ENCODE measurements around the gene BACE1. TPM values are rescaled to one million over a fixed set of nuclear protein-coding genes. Genes with fewer than 3 reads are reported as not detected.

The BACE1 gene
- polyA plus RNA-seq, 1 of the 3 experiments (the other 2 are of a cell fraction), result 37.8 TPM

- Histone ChIP-seq H3K9me2 (no peaks in the 10 kb centered on the region), H3K9ac (peak overlapping the region; percentile 47; the same call in 1 of the 2 replicates), H3K36me3 (replicated peaks in 1 of 2; ENCODE audit: control insufficient read depth in 1 of 2, insufficient read depth in 2 of 2, low read length in 1 of 2) (peaks cover 32 to 49% of the 10 kb centered on the region in 2 experiments), H3K4me3 (ENCODE audit: low read depth in 2 of 2, low read length in 1 of 2) (no peak overlapping the region), H3K27ac (ENCODE audit: low read depth in 2 of 2, low read length in 1 of 2) (peak overlapping the region; percentile 16 to 86; a peak in 3 of 4 replicates), H3K79me2 (ENCODE audit: insufficient read depth) (peaks cover 3% of the 10 kb centered on the region), H4K20me1 (ENCODE audit: insufficient read depth) (no peaks in the 10 kb centered on the region; the same call in 1 of the 2 replicates), H3K9me3 (no peaks in the 10 kb centered on the region), H3K4me1 (ENCODE audit: control insufficient read depth in 1 of 2, insufficient read depth in 2 of 2, low read depth in 1 of 2, low read length in 1 of 2) (peaks cover 0 to 28% of the 10 kb centered on the region in 2 experiments; a peak in 2 of 4 replicates), H2AFZ (ENCODE audit: low read depth) (no peak overlapping the region), H3F3A (replicated peaks; ENCODE audit: insufficient read depth) (peaks cover 36% of the 10 kb centered on the region), H3K27me3 (ENCODE audit: insufficient read depth) (no peaks in the 10 kb centered on the region), H3K4me2 (peak overlapping the region; percentile 65)
- DNase-seq, result no peak
- ChIA-PET CTCF (no interaction called here), POLR2A (no interaction called here)
- WGBS (ENCODE audit: low lambda C conversion rate), result 19% methylated on average over 6 of the region's 6 CpGs
- no peak for TF ChIP-seq USF2 (IDR thresholded peaks at IDR 0.05; ENCODE audit: borderline replicate concordance, low read depth, low read length)
- TF ChIP-seq EP300 (IDR thresholded peaks at IDR 0.05; ENCODE audit: borderline replicate concordance in 1 of 2, low read depth in 1 of 2, low read length in 1 of 2), result peak in 1 of 2 experiments; percentile 73; a peak in 2 of 4 replicates
- no peak for TF ChIP-seq GATA2 (CRISPR knock-in tag; IDR thresholded peaks at IDR 0.05)
- no peak for TF ChIP-seq RFX5 (IDR thresholded peaks at IDR 0.05; ENCODE audit: low read length)
- TF ChIP-seq IRF3 (IDR thresholded peaks at IDR 0.05; ENCODE audit: low read depth, low read length), result no peak
- TF ChIP-seq YY1 (IDR thresholded peaks at IDR 0.05; ENCODE audit: low read depth), result no peak
- TF ChIP-seq NRF1 (IDR thresholded peaks at IDR 0.05; ENCODE audit: low read depth, low read length), result no peak
- peak; percentile 83 for TF ChIP-seq JUND (IDR thresholded peaks at IDR 0.05)
- no peak for TF ChIP-seq GABPA (IDR thresholded peaks at IDR 0.05; ENCODE audit: low read depth)
- peak; percentile 69 for TF ChIP-seq TCF12 (IDR thresholded peaks at IDR 0.05)
- TF ChIP-seq CTCF (IDR thresholded peaks at IDR 0.05), result no peak
- TF ChIP-seq RCOR1 (IDR thresholded peaks at IDR 0.05; ENCODE audit: low read length), result no peak
- no peak for TF ChIP-seq MXI1 (IDR thresholded peaks at IDR 0.05; ENCODE audit: low read depth, low read length)
- TF ChIP-seq TEAD4 (IDR thresholded peaks at IDR 0.05; ENCODE audit: borderline replicate concordance, insufficient read depth), result peak; percentile 54; the same call in 1 of the 2 replicates
- TF ChIP-seq SIN3A (IDR thresholded peaks at IDR 0.05; ENCODE audit: borderline replicate concordance, low read depth, low read length), result 0 out of 2 replicates have a peak, but pooled peaks have one; percentile 47
- peak; percentile 35; the same call in 1 of the 2 replicates for TF ChIP-seq POLR2AphosphoS5 (IDR thresholded peaks at IDR 0.05; ENCODE audit: low read depth, low read length)
- TF ChIP-seq ELF1 (IDR thresholded peaks at IDR 0.05), result no peak
- TF ChIP-seq MAX (IDR thresholded peaks at IDR 0.05; ENCODE audit: low read depth), result peak; percentile 65
- TF ChIP-seq RXRA (IDR thresholded peaks at IDR 0.05; ENCODE audit: borderline replicate concordance, low read depth), result peak; percentile 76
- peak; percentile 89 for TF ChIP-seq FOSL2 (IDR thresholded peaks at IDR 0.05; ENCODE audit: borderline replicate concordance, low read depth)
- no peak for TF ChIP-seq FOXJ3 (CRISPR knock-in tag; IDR thresholded peaks at IDR 0.05)
- no peak for TF ChIP-seq TAF1 (IDR thresholded peaks at IDR 0.05; ENCODE audit: borderline replicate concordance, low read depth, low read length)
- no peak; the same call in 1 of the 2 replicates for TF ChIP-seq MEF2A (IDR thresholded peaks at IDR 0.05; ENCODE audit: borderline replicate concordance, low read depth)
- no peak for TF ChIP-seq EZH2phosphoT487 (IDR thresholded peaks at IDR 0.05; ENCODE audit: borderline replicate concordance, low read depth)
- TF ChIP-seq FOXM1 (IDR thresholded peaks at IDR 0.05; ENCODE audit: low read depth), result no peak
- TF ChIP-seq PBX3 (IDR thresholded peaks at IDR 0.05), result peak; percentile 65
- peak; percentile 15; the same call in 1 of the 2 replicates for TF ChIP-seq NFIC (IDR thresholded peaks at IDR 0.05; ENCODE audit: borderline replicate concordance)
- no peak for TF ChIP-seq RAD21 (IDR thresholded peaks at IDR 0.05; ENCODE audit: low read length)
- TF ChIP-seq SMC3 (IDR thresholded peaks at IDR 0.05; ENCODE audit: low read depth, low read length), result no peak
These were observed 34.9 kb downstream of the BACE1 start for GRCh38 chr11:117281159-117281558.

Measured in SK-N-SH (cell line).